Thymus (tissue), 11 donors: Measurements from ENCODE around the gene ALDH3B1. TPM values are rescaled to one million over a fixed set of nuclear protein-coding genes. Genes with fewer than 3 reads are reported as not detected.

Experiments used
- DNase-seq, 9 donors: peaks; one replicate each; pipeline ENCODE4 v3.0.0-alpha.2; 2013; ENCODE audit warnings: low spot score in 9 of 9, low read depth in 6 of 9, missing footprints in 1 of 9
- H3K27ac ChIP-seq, 2 donors: one replicate each; pipeline ENCODE4 v1.5.1; 2013; ENCODE audit warnings: control low read depth in 1 of 2, low read depth in 1 of 2, low read length in 1 of 2, mild to moderate bottlenecking in 1 of 2, moderate library complexity in 1 of 2
- H3K27me3 ChIP-seq, 2 donors: one replicate each; pipeline ENCODE4 v1.5.1; 2013; ENCODE audit warnings: low read length in 1 of 2; ENCODE audit not compliant: control insufficient read depth in 2 of 2, insufficient read depth in 1 of 2
- H3K36me3 ChIP-seq, 2 donors: one replicate each; pipeline ENCODE4 v1.5.1; 2013; ENCODE audit warnings: low read length in 1 of 2, mild to moderate bottlenecking in 1 of 2, moderate library complexity in 1 of 2; ENCODE audit not compliant: control insufficient read depth in 2 of 2, insufficient read depth in 2 of 2
- H3K4me1 ChIP-seq, 2 donors: one replicate each; pipeline ENCODE4 v1.5.1; 2013; ENCODE audit warnings: low read length in 2 of 2; ENCODE audit not compliant: control insufficient read depth in 2 of 2, insufficient read depth in 2 of 2
- H3K4me3 ChIP-seq, 2 donors: one replicate each; pipeline ENCODE4 v1.5.1; 2013; ENCODE audit warnings: low read length in 2 of 2, control low read depth in 1 of 2, mild to moderate bottlenecking in 1 of 2
- H3K9me3 ChIP-seq, 2 donors: one replicate each; pipeline ENCODE4 v1.5.1; 2013; ENCODE audit warnings: low read length in 1 of 2, mild to moderate bottlenecking in 1 of 2; ENCODE audit not compliant: control insufficient read depth in 2 of 2, insufficient read depth in 1 of 2
- WGBS: extraction: QIAGEN DNeasy Blood & Tissue Kit; methylation state at CpG from one replicate; pipeline ENCODE4 v1.1.7; 2013; 5-methylcytosine and 5-hydroxymethylcytosine counted together
- polyA plus RNA-seq: library from polyadenylated mRNA; stranded (reverse); fragments of 200-250 nt; gene quantifications from one replicate; pipeline ENCODE4 v1.2.3, GENCODE V29; 2013
- total RNA-seq: library from RNA; stranded (reverse); fragments of 120-200 nt; gene quantifications from one replicate; pipeline ENCODE4 v1.2.4, GENCODE V29; 2013
- donor health status: healthy.

Gene ALDH3B1
- total and polyA plus RNA-seq, 2 donors, result 1.3 to 3.9 TPM

- Histone ChIP-seq H3K4me1 (peaks cover 10 to 13% of the 10 kb centered on the region in 2 donors), H3K4me3 (peak within 1 kb of the TSS; percentile 22 to 60), H3K27ac (peak within 1 kb of the TSS in 1 of 2 donors; percentile 48), H3K36me3 (no peaks in the 10 kb centered on the region), H3K9me3 (peaks cover 0 to 4% of the 10 kb centered on the region in 2 donors), H3K27me3 (peaks cover 23 to 58% of the 10 kb centered on the region in 2 donors)
- 5% methylated on average over 64 of the region's 64 CpGs for WGBS
- peak in 3 of 9 donors; percentile 41 to 50 (median 45) for DNase-seq
Measured at GRCh38 chr11:68003846-68004550, 6.1 kb upstream of the ALDH3B1 start, which contains the start of gene UNC93B1. TSS of gene UNC93B1 (minus strand) at chr11:68004097. CDS start at chr11:68004043, 54 bp downstream.

GRCh38 chr11:68004551-68005335 is 5.4 kb upstream of the ALDH3B1 start:
- peaks cover 10 to 17% of the 10 kb centered on the region in 2 donors for H3K4me1 ChIP-seq
- H3K4me3 ChIP-seq, result no peak overlapping the region
- no peak overlapping the region for H3K27ac ChIP-seq
- peaks cover 23 to 56% of the 10 kb centered on the region in 2 donors for H3K27me3 ChIP-seq
- no peak for DNase-seq
- peaks cover 0 to 4% of the 10 kb centered on the region in 2 donors for H3K9me3 ChIP-seq
- H3K36me3 ChIP-seq, result no peaks in the 10 kb centered on the region
- WGBS, result 84% methylated on average over 14 of the region's 14 CpGs

- WGBS, result 98% methylated on average over 7 of the region's 7 CpGs
- no peaks in the 10 kb centered on the region for H3K36me3 ChIP-seq
- H3K27me3 ChIP-seq, result peaks cover 23 to 57% of the 10 kb centered on the region in 2 donors
- peaks cover 1 to 4% of the 10 kb centered on the region in 2 donors for H3K9me3 ChIP-seq
- H3K27ac ChIP-seq, result no peak overlapping the region
- DNase-seq, result no peak
- H3K4me1 ChIP-seq, result peaks cover 15 to 24% of the 10 kb centered on the region in 2 donors
- no peak overlapping the region for H3K4me3 ChIP-seq
Measured at GRCh38 chr11:68006606-68007166, 3.4 kb upstream of the ALDH3B1 start.

- H3K4me3 ChIP-seq, result no peak overlapping the region
Measured at GRCh38 chr11:68007498-68008380, 2.4 kb upstream of the ALDH3B1 start.

GRCh38 chr11:68008381-68009337 is 1.5 kb upstream of the ALDH3B1 start:
- H3K9me3 ChIP-seq, result peaks cover 0 to 1% of the 10 kb centered on the region in 2 donors
- DNase-seq, result no peak
- H3K4me3 ChIP-seq, result no peak overlapping the region
- no peaks in the 10 kb centered on the region for H3K36me3 ChIP-seq
- H3K4me1 ChIP-seq, result peaks cover 11 to 21% of the 10 kb centered on the region in 2 donors
- 44% methylated on average over 27 of the region's 27 CpGs for WGBS
- peak overlapping the region in 1 of 2 donors; percentile 19 for H3K27ac ChIP-seq
- peaks cover 12 to 38% of the 10 kb centered on the region in 2 donors for H3K27me3 ChIP-seq

More at GRCh38 chr11:68007498-68008380, 2.4 kb upstream of the ALDH3B1 start:
- Histone ChIP-seq H3K27ac (no peak overlapping the region), H3K36me3 (no peaks in the 10 kb centered on the region), H3K9me3 (peaks cover 0 to 1% of the 10 kb centered on the region in 2 donors), H3K4me1 (peaks cover 15 to 24% of the 10 kb centered on the region in 2 donors), H3K27me3 (peaks cover 18 to 47% of the 10 kb centered on the region in 2 donors)
- 95% methylated on average over 16 of the region's 16 CpGs for WGBS
- DNase-seq, result no peak

GRCh38 chr11:68009391-68010089 is 587 bp upstream of the ALDH3B1 start:
- 37% methylated on average over 12 of the region's 12 CpGs for WGBS

GRCh38 chr11:68011051-68011943 is 1.2 kb downstream of the ALDH3B1 start:
- DNase-seq, result no peak
- H3K4me3 ChIP-seq, result no peak overlapping the region
- WGBS, result 61% methylated on average over 16 of the region's 16 CpGs
- H3K27me3 ChIP-seq, result peaks cover 0 to 14% of the 10 kb centered on the region in 2 donors
- H3K27ac ChIP-seq, result no peak overlapping the region
- H3K4me1 ChIP-seq, result peaks cover 6 to 15% of the 10 kb centered on the region in 2 donors
- H3K9me3 ChIP-seq, result peaks cover 0 to 1% of the 10 kb centered on the region in 2 donors
- no peaks in the 10 kb centered on the region for H3K36me3 ChIP-seq

More at GRCh38 chr11:68009391-68010089, 587 bp upstream of the ALDH3B1 start:
- H3K27me3 ChIP-seq, result peaks cover 3 to 29% of the 10 kb centered on the region in 2 donors
- no peak overlapping the region for H3K4me3 ChIP-seq
- H3K36me3 ChIP-seq, result no peaks in the 10 kb centered on the region
- DNase-seq, result no peak
- peaks cover 0 to 1% of the 10 kb centered on the region in 2 donors for H3K9me3 ChIP-seq
- no peak overlapping the region for H3K27ac ChIP-seq
- peaks cover 6 to 16% of the 10 kb centered on the region in 2 donors for H3K4me1 ChIP-seq
